ENCODE data around the gene GBX2.

The GBX2 gene

DNA sequence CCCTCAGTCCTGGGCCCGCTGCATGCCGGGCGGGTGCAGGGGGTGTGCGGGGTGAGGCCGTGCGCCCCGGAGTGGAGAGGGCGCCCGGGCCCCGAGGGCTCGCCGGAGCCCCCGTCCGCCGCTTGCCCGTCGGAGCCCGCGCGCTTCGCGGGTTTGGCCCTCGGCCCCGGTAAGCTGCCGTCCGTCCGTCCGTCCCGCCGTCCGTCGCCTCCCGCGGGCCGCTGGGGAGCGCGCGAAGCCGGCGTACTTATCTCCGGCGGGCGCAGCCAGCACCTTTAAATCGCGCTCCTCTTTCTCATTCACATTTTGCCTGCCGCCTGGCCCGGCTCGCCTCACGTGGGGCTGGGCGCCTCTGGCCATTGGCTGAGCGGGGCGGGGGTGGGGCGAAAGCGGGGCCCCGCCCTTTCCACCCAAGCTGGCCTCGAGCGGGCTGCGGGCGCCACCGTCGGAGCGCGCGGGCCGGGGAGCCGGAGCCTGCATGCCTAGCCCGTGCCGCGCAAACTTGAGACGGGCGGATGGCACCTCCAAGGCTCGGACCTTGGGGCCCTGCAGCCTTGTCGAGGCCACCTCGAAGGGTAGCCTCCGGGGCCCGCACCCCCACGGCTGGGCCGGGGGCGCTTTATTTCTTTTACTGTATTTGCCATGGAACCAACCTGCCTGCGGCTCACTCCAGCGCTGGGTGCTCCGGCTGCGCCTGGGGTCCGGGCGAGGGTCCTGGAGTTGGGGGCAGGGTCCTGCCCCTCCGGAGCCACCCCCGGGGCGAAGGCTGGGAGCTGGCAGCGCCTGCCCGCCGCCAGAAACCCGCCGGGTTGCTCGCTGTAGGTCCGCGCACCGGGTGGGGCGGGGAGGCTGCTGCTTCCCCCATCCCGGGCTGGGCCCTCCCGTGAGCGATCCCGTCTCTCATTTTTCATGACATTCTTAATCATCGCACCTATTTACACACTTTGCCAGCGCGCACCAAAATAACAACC lies at the start of gene GBX2:
Gene GBX2 (minus strand): TSS at position 277 of the 971 bp plus-strand sequence. CDS start 415 bp downstream, outside the sequence.
- in situ Hi-C loops (cut with MboI; ENCODE audit: low sequenced_read_pairs) = no loop called here

DNA sequence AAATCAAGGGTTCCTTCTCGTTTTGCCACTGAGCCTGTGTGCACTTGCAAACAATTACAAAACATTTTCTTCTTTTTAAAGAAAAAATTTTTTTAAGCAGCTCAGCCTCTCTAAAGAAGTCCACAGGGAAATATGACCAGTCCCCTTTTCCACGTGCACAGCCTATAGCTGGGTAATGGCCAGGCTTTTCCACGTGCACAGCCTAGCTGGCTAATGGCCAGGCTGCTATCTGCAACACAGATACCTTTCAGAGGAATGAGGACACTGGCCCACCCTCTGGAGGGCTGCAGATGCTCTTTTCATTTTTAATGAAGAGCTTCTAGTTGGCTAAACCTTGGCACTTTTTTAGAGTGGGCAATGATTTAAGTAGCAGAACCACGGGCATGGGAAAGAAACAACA lies 49.7 kb upstream of the GBX2 start:
- in situ Hi-C loops (cut with MboI; ENCODE audit: low sequenced_read_pairs) = no loop called here

GRCh38 chr2:236216711-236217110 lies 48.5 kb upstream of the GBX2 start:
- in situ Hi-C loops (cut with MboI; ENCODE audit: low sequenced_read_pairs) = no loop called here

DNA sequence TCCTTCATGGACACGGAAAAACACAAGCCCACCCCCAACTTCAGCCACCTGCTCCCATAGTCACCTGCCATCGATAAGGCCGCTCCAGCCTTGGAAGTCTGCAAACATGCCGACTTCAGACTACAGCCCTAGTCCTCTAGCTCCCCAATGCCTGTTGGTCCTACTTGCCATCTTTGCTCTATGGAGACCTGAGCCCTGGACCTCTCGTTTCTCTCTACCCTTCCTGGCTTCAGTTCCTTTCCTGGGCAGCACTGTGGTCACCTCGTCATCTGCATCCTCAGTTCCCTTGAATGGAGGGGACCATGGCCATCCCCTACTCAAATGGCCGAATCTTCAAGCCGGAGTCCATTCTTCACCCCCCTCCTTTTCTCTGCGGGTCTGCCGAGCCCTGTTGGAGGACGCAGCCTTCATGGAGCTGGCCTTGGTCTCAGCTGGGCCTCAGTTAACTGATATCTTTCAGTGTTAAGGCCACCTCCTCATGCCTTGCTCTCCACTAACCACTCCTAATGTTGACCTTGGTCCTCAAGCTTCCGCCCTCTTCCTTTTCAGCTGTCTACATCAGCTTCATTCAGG lies 47.7 kb upstream of the GBX2 start:
- in situ Hi-C loops (cut with MboI; ENCODE audit: low sequenced_read_pairs) = no loop called here

DNA sequence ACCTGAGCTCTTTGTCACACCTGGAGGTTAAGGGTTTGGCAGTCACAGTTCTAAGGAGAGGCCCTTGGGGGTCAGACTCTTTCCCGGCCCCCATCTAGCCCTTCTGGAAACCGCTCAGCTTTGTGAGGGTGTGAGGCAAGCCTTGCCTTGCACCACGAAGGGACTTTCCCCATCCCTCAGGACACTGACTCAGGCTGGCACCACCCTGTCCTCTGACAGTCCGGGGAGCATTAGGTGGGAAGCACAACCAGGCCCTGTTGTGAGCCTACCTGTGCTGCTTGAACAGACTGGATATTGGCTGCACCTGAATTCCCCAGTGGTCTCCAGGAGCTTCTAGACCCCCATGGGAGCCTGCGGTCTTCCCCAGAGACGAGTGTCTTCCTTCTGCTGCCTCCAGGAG lies 47.0 kb upstream of the GBX2 start:
- in situ Hi-C loops (cut with MboI; ENCODE audit: low sequenced_read_pairs) = no loop called here

DNA sequence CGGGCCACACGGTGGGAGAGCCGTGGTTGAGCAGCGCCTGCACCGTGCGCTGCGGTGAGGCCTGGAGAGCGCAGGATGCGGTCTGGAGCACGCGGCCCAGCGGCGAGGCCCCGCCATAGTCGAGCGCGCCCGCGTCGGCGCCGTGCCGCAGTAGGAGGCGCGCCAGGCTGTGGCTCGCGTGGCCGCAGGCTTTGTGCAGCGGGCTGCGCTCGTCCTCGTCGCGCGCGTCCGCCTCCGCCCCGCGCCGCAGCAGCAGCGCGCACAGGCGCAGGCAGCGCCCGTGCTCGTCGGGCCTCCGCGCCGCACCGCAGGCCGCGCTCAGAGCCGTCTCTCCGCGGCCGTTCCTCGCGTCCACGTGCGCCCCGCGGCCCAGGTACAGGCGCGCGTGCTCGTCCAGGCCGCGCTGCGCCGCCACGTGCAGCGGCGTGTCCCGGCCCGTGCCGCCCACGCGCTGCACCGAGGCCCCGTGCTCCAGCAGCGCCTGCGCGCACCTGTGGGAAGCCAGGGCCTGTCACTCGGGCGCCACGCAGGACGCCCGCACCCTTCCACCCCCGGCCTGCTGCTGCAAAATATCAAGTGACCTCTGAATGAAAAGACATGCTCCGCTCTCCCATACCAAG lies 46.3 kb upstream of the GBX2 start:
- in situ Hi-C loops (cut with MboI; ENCODE audit: low sequenced_read_pairs) = no loop called here

GRCh38 chr2:236211296-236211695 lies 43.1 kb upstream of the GBX2 start:
- in situ Hi-C loops (cut with MboI; ENCODE audit: low sequenced_read_pairs) = no loop called here

- in situ Hi-C loops (cut with MboI; ENCODE audit: low sequenced_read_pairs) = no loop called here
These were observed 42.4 kb upstream of the GBX2 start for GRCh38 chr2:236210536-236210935.

GRCh38 chr2:236209996-236210395 lies 41.8 kb upstream of the GBX2 start:
- in situ Hi-C loops (cut with MboI; ENCODE audit: low sequenced_read_pairs) = no loop called here

GRCh38 chr2:236209535-236209934 lies 41.3 kb upstream of the GBX2 start:
- in situ Hi-C loops (cut with MboI; ENCODE audit: low sequenced_read_pairs) = no loop called here

DNA sequence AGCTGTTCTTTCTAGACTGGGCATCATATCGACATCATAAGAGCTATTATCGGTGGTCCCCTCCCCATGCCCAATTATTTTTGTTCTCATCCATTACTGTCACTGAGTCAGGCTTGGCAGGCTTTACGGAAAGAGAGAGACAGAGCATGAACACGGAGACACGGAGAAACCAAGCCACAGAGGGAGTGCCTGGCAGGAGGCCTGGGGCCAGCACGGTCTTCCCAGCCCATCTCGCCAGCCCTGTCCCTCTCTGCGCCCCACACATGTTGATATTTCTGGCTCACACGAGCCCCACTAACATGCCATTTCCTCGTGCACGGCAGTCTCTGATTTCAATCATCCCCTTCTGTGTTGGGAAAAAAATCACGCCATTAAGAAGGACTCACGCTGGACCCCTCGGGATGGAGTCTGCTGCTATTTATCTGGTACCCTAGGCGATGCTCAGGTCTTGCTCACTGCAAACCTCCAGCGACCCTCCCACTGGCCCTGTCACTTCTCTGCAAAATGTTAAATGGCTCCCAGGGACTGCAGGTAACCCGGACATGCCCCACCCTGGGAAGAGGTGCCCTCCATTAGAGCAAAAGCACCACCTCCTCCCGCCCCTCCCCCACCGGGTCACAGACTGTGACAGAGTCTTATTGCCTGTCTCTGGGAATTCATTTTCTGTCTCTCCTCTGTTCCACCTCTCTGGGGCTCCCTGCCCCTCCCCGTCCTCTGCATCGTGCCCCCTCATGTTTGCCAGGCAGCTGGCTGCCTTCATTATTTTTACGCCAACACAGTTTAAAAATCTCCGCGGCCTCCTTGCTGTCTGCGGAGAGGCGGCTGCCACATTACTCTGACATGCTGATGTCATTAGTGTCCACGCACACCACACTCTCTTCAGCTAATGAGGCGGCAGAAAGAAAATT lies 40.1 kb upstream of the GBX2 start:
- in situ Hi-C loops (cut with MboI; ENCODE audit: low sequenced_read_pairs) = no loop called here

- in situ Hi-C loops (cut with MboI; ENCODE audit: low sequenced_read_pairs) = no loop called here
These were observed 39.3 kb upstream of the GBX2 start for GRCh38 chr2:236207472-236207871.

- in situ Hi-C loops (cut with MboI; ENCODE audit: low sequenced_read_pairs) = no loop called here
These were observed 37.9 kb upstream of the GBX2 start for GRCh38 chr2:236205867-236206645.

- in situ Hi-C loops (cut with MboI; ENCODE audit: low sequenced_read_pairs) = no loop called here
These were observed 36.8 kb upstream of the GBX2 start for GRCh38 chr2:236204953-236205352.

- in situ Hi-C loops (cut with MboI; ENCODE audit: low sequenced_read_pairs) = no loop called here
These were observed 32.2 kb upstream of the GBX2 start for GRCh38 chr2:236200378-236200777.

DNA sequence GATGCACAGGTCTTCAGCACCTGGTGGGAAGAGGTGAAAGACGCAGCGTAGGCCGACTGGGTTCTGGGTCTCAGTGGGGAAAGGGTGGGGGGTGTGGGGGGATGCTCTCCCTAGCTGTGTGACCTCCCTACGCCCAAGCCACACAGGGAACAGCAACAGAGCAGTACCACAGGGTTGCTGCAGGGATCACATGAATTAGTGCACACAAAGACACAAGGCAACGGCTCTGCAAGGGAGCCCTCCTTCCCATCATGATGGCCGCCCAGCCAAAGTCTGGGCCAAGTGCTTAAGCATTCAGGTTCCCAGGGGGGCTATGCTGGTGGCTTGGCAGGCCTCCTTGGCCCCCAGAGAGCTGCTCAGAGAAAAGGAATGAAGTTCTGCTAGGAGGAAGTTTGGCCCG lies 28.2 kb upstream of the GBX2 start:
- in situ Hi-C loops (cut with MboI; ENCODE audit: low sequenced_read_pairs) = loop anchor here (25.0 kb wide), 1 partner anchor 409 kb away; no protein-coding TSS in a partner anchor

GRCh38 chr2:236195726-236196125 lies 27.5 kb upstream of the GBX2 start:
- in situ Hi-C loops (cut with MboI; ENCODE audit: low sequenced_read_pairs) = loop anchor here (25.0 kb wide), 1 partner anchor 408 kb away; no protein-coding TSS in a partner anchor

- in situ Hi-C loops (cut with MboI; ENCODE audit: low sequenced_read_pairs) = loop anchor here (25.0 kb wide), 1 partner anchor 407 kb away; no protein-coding TSS in a partner anchor
These were observed 26.6 kb upstream of the GBX2 start for GRCh38 chr2:236194786-236195185.

DNA sequence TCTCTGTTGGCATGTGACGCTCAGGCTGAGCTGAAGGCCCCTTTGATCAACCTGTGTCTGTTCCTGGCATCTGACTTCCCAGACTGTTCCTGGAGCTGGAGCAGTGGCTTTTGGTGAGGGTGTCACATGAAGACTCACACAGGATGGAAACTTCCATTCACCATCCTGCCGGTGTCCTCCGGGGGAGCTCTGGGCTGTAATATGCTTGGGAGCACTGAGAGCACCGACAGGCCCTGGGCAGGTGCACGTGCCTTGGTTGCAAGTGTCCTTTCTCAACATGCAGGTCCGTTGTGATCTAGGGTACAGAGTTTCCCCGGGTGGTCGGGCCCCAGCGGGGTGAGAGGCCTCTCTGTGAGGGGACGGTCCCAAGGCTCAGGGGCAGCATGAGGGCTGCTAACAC lies 24.8 kb upstream of the GBX2 start:
- in situ Hi-C loops (cut with MboI; ENCODE audit: low sequenced_read_pairs) = loop anchor here (25.0 kb wide), 1 partner anchor 406 kb away; no protein-coding TSS in a partner anchor

GRCh38 chr2:236190674-236191073 lies 22.5 kb upstream of the GBX2 start:
- in situ Hi-C loops (cut with MboI; ENCODE audit: low sequenced_read_pairs) = loop anchor here (25.0 kb wide), 1 partner anchor 403 kb away; no protein-coding TSS in a partner anchor

Measured in HL-60/S4 treated with retinoic acid at 250 ng/mL for 4 days and 3 days (cell line).